Measurements from ENCODE around the gene ACKR3. TPM values are rescaled to one million over a fixed set of nuclear protein-coding genes. Genes with fewer than 3 reads are reported as not detected.

The ACKR3 gene
- total and polyA plus RNA-seq, 2 experiments from 2014 or later = 1.0 to 3.0 TPM

DNA sequence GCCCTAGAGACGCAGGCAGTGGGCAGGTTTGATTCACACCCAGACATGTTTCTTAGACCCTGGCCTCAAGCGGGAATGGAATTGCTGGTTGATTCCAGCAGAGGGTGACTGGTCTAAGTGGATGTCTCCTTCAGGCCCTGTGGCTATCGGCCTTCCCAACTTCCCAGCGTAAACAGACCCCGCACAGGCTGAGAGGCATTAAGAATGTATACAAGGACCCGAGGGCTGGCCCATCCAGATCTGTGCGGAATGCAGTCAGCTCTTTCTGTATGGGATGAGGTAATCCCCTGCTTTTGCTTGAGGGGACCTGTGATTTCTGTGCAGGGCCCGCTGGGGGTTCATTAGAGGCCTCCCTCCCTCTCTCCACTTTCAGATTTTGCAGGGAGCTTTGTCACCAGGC, 6.5 kb downstream of the ACKR3 start:
- no peaks in the 10 kb centered on the region for H3K36me3 ChIP-seq (ENCODE audit: insufficient read depth)
- H3K79me2 ChIP-seq (replicated peaks; ENCODE audit: insufficient read depth) = no peaks in the 10 kb centered on the region
- Mint-ChIP-seq H3K36me3 (ENCODE audit: low read depth) (peaks cover 6% of the 10 kb centered on the region), H3K27ac (0 out of 2 replicates have a peak overlapping the region, but pooled peaks have one; percentile 17), H3K27me3 (ENCODE audit: insufficient read depth, low read depth, poor library complexity) (peaks cover 7% of the 10 kb centered on the region), H3K9me3 (no peaks in the 10 kb centered on the region; the same call in 2 of the 3 replicates), H3K4me3 (no peak overlapping the region; the same call in 2 of the 3 replicates), H3K4me1 (peaks cover 45% of the 10 kb centered on the region)
- DNase-seq (ENCODE audit: low spot score) = peak; percentile 56
- H2AFZ ChIP-seq = no peak overlapping the region
- H3K9me2 ChIP-seq (ENCODE audit: insufficient read depth) = 0 out of 2 replicates have a peak, but pooled peaks cover 7% of the 10 kb centered on the region
- no peaks in the 10 kb centered on the region for H4K20me1 ChIP-seq (replicated peaks; ENCODE audit: insufficient read depth)
- H3K4me3 ChIP-seq = no peak overlapping the region
- H3K4me1 ChIP-seq (ENCODE audit: insufficient read depth) = peaks cover 14% of the 10 kb centered on the region
- H3K27me3 ChIP-seq (ENCODE audit: insufficient read depth) = no peaks in the 10 kb centered on the region
- H3K4me2 ChIP-seq = no peak overlapping the region
- peak; percentile 48 for ATAC-seq
- no peak for TF ChIP-seq JUNB (IDR thresholded peaks at IDR 0.05; ENCODE audit: unreplicated experiment)
- TF ChIP-seq, protein P1, sequence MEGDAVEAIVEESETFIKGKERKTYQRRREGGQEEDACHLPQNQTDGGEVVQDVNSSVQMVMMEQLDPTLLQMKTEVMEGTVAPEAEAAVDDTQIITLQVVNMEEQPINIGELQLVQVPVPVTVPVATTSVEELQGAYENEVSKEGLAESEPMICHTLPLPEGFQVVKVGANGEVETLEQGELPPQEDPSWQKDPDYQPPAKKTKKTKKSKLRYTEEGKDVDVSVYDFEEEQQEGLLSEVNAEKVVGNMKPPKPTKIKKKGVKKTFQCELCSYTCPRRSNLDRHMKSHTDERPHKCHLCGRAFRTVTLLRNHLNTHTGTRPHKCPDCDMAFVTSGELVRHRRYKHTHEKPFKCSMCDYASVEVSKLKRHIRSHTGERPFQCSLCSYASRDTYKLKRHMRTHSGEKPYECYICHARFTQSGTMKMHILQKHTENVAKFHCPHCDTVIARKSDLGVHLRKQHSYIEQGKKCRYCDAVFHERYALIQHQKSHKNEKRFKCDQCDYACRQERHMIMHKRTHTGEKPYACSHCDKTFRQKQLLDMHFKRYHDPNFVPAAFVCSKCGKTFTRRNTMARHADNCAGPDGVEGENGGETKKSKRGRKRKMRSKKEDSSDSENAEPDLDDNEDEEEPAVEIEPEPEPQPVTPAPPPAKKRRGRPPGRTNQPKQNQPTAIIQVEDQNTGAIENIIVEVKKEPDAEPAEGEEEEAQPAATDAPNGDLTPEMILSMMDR (conservative IDR thresholded peaks at IDR 0.05; ENCODE audit: low read depth in 2 of 2) = peak in 1 of 2 experiments; percentile 33; a peak in 2 of 4 replicates
- no peak for TF ChIP-seq NANOG (IDR thresholded peaks at IDR 0.05; ENCODE audit: borderline replicate concordance)
- TF ChIP-seq CREB1 (CRISPR knock-in tag; IDR thresholded peaks at IDR 0.05; ENCODE audit: low read depth) = no peak
- TF ChIP-seq ZNF331 (CRISPR knock-in tag; IDR thresholded peaks at IDR 0.05; ENCODE audit: low read depth) = no peak
- H3F3A ChIP-seq (replicated peaks; ENCODE audit: low read depth) = no peaks in the 10 kb centered on the region
- H3K27ac ChIP-seq (ENCODE audit: low read depth) = no peak overlapping the region

DNA sequence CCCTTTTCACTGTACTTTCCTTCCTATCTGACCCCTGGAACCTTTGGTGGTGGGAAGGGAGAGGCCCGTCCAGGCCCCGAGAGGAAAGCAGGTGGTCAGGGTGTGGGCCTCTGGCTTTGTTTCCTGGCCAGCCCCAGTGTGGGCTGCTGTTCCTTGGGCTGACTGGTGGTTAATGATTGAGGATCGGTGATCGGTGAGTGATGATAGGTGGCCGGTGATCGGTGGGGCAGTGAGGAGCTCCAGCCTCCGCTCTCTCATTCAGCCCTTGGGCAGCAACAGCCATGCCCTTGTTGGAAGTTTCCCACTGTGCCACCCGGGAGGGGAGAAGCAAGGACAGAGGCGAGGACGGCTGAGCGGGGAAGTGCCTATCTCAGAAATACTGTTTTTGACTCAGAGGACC, 7.3 kb downstream of the ACKR3 start:
- no peak overlapping the region for H3K4me2 ChIP-seq
- H3K27ac ChIP-seq (ENCODE audit: low read depth) = no peak overlapping the region
- H4K20me1 ChIP-seq (replicated peaks; ENCODE audit: insufficient read depth) = no peaks in the 10 kb centered on the region
- Mint-ChIP-seq H3K9me3 (no peaks in the 10 kb centered on the region; the same call in 2 of the 3 replicates), H3K4me3 (no peak overlapping the region), H3K27ac (no peak overlapping the region), H3K27me3 (ENCODE audit: insufficient read depth, low read depth, poor library complexity) (peaks cover 7% of the 10 kb centered on the region), H3K4me1 (peaks cover 37% of the 10 kb centered on the region), H3K36me3 (ENCODE audit: low read depth) (peaks cover 11% of the 10 kb centered on the region)
- peaks cover 5% of the 10 kb centered on the region; the same call in 1 of the 2 replicates for H3K4me1 ChIP-seq (ENCODE audit: insufficient read depth)
- H3K9me2 ChIP-seq (ENCODE audit: insufficient read depth) = 0 out of 2 replicates have a peak, but pooled peaks cover 7% of the 10 kb centered on the region
- no peaks in the 10 kb centered on the region for H3K27me3 ChIP-seq (ENCODE audit: insufficient read depth)
- H3F3A ChIP-seq (replicated peaks; ENCODE audit: low read depth) = no peaks in the 10 kb centered on the region
- DNase-seq (ENCODE audit: low spot score) (no peak), ATAC-seq (no peak)
- H3K4me3 ChIP-seq = no peak overlapping the region
- no peak overlapping the region for H2AFZ ChIP-seq
- no peaks in the 10 kb centered on the region for H3K79me2 ChIP-seq (replicated peaks; ENCODE audit: insufficient read depth)
- TF ChIP-seq ZNF114 (CRISPR knock-in tag; IDR thresholded peaks at IDR 0.05) = no peak
- no peaks in the 10 kb centered on the region for H3K36me3 ChIP-seq (ENCODE audit: insufficient read depth)

DNA sequence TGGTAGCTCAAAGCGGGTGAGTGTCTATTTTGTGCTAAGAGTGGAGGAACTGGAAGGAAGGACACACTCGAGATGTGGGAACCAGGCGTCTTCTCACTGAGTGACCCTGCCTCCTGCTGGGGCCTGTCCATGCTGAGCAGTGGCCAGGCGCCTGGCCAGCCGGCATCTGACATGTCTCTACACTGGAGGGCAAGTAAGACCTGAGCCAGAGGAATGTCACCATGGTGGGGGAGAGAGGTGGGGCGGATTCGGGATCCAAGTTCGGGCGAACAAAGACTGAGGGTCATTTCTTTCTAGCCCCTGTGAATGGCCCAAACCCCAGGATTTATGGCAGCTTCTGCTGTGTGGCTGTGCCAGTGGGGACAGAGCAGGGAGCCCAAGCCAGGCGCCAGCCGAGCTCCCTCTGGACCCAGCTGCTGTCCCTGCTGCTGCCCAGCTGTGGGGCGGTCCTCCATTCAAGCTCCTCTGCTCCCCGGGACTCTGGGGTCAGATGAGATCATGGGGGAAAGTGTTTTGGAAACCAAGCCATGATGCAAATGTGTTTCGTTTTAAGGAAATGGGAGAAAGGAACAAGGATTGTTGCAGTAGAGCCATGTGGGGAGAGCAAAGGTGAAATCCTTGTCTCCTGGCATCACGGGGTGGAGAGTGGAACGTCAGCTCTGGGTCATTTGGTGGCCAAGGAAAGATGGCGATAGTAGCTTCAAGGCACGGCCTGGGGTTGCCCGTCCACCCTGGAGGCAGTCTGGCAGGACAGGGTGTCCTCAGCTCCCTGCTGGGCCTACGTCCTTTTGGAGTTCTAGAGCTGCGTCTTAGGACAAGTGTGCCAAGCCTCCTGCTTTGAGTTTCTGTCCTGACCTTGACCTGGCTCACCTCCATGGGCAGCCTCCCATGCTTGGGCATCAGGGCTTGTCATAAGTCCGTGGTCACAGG, 8.1 kb downstream of the ACKR3 start:
- Histone ChIP-seq H3K9me2 (ENCODE audit: insufficient read depth) (0 out of 2 replicates have a peak, but pooled peaks cover 7% of the 10 kb centered on the region), H4K20me1 (replicated peaks; ENCODE audit: insufficient read depth) (no peaks in the 10 kb centered on the region), H3K79me2 (replicated peaks; ENCODE audit: insufficient read depth) (no peaks in the 10 kb centered on the region), H2AFZ (no peak overlapping the region), H3K4me3 (no peak overlapping the region), H3K36me3 (ENCODE audit: insufficient read depth) (no peaks in the 10 kb centered on the region), H3K27me3 (ENCODE audit: insufficient read depth) (no peaks in the 10 kb centered on the region), H3K4me1 (ENCODE audit: insufficient read depth) (no peaks in the 10 kb centered on the region), H3K27ac (ENCODE audit: low read depth) (no peak overlapping the region), H3K4me2 (no peak overlapping the region), H3F3A (replicated peaks; ENCODE audit: low read depth) (no peaks in the 10 kb centered on the region)
- H3K27me3 Mint-ChIP-seq (ENCODE audit: insufficient read depth, low read depth, poor library complexity) = peaks cover 7% of the 10 kb centered on the region
- peaks cover 11% of the 10 kb centered on the region for H3K36me3 Mint-ChIP-seq (ENCODE audit: low read depth)
- ATAC-seq (no peak), DNase-seq (ENCODE audit: low spot score) (no peak)
- no peak overlapping the region for H3K4me3 Mint-ChIP-seq
- no peaks in the 10 kb centered on the region; the same call in 2 of the 3 replicates for H3K9me3 Mint-ChIP-seq
- peak overlapping the region; percentile 41; the same call in 1 of the 2 replicates for H3K27ac Mint-ChIP-seq
- H3K4me1 Mint-ChIP-seq = peaks cover 29% of the 10 kb centered on the region; the same call in 2 of the 3 replicates
- TF ChIP-seq EZH2 (IDR thresholded peaks at IDR 0.05; ENCODE audit: low read depth, unreplicated experiment) (no peak), ZNF114 (CRISPR knock-in tag; IDR thresholded peaks at IDR 0.05) (no peak), EZH2phosphoT487 (IDR thresholded peaks at IDR 0.05; ENCODE audit: unreplicated experiment) (no peak), ZNF331 (CRISPR knock-in tag; IDR thresholded peaks at IDR 0.05; ENCODE audit: low read depth) (no peak)
- TF ChIP-seq, protein P2, sequence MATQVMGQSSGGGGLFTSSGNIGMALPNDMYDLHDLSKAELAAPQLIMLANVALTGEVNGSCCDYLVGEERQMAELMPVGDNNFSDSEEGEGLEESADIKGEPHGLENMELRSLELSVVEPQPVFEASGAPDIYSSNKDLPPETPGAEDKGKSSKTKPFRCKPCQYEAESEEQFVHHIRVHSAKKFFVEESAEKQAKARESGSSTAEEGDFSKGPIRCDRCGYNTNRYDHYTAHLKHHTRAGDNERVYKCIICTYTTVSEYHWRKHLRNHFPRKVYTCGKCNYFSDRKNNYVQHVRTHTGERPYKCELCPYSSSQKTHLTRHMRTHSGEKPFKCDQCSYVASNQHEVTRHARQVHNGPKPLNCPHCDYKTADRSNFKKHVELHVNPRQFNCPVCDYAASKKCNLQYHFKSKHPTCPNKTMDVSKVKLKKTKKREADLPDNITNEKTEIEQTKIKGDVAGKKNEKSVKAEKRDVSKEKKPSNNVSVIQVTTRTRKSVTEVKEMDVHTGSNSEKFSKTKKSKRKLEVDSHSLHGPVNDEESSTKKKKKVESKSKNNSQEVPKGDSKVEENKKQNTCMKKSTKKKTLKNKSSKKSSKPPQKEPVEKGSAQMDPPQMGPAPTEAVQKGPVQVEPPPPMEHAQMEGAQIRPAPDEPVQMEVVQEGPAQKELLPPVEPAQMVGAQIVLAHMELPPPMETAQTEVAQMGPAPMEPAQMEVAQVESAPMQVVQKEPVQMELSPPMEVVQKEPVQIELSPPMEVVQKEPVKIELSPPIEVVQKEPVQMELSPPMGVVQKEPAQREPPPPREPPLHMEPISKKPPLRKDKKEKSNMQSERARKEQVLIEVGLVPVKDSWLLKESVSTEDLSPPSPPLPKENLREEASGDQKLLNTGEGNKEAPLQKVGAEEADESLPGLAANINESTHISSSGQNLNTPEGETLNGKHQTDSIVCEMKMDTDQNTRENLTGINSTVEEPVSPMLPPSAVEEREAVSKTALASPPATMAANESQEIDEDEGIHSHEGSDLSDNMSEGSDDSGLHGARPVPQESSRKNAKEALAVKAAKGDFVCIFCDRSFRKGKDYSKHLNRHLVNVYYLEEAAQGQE (IDR thresholded peaks at IDR 0.05; ENCODE audit: unreplicated experiment) = no peak

All from GM23338 (cell line).